ENCODE results near the gene RASD1.

Gene RASD1

DNA sequence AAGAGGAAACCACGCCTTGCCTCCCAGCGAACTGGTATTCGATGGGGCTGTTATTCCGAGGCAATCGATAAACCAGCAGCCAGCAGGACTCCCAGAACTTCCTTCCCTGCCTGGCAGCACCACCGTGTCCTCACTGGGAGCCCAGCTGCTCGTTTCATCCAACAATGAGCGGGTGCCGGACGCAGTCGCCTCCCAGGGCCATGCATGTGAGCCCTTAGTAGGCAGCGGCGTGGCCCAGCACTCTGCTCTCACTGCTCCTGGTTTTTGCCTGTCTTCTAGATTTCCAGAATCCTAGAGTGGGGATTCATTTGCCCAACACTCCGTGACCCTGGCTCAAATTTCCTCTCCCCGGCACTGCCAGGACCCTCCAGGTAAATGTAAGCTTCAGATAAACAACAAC, 29.1 kb upstream of the RASD1 start:
- no peaks in the 10 kb centered on the region for H3K4me1 ChIP-seq (ENCODE audit: control insufficient read depth in 1 of 2, insufficient read depth in 2 of 2, low read length in 2 of 2)
- H3K23ac ChIP-seq (ENCODE audit: low read length), result no peak overlapping the region
- no peaks in the 10 kb centered on the region for H3K9me3 ChIP-seq (ENCODE audit: insufficient read depth, low read depth, low read length)
- H3K79me1 ChIP-seq (ENCODE audit: low read length), result no peaks in the 10 kb centered on the region
- H3K9ac ChIP-seq (ENCODE audit: low read length), result no peak overlapping the region
- no CpG with 5 or more reads among the region's 15 CpGs for WGBS (ENCODE audit: extremely low coverage, insufficient coverage, insufficient read length)
- no peak overlapping the region for H4K91ac ChIP-seq (ENCODE audit: low read depth, low read length)
- H3K4ac ChIP-seq (ENCODE audit: low read depth, low read length), result no peak overlapping the region
- H2AK5ac ChIP-seq (ENCODE audit: low read length), result no peak overlapping the region
- no peak overlapping the region for H3K4me2 ChIP-seq (ENCODE audit: low read length)
- no peak overlapping the region for H2BK12ac ChIP-seq (ENCODE audit: low read length)
- H3K4me3 ChIP-seq (ENCODE audit: low read depth, low read length), result no peak overlapping the region
- H4K8ac ChIP-seq (ENCODE audit: low read depth, low read length), result no peak overlapping the region
- no peak overlapping the region for H2AFZ ChIP-seq (ENCODE audit: insufficient read depth, low read length, poor library complexity)
- H3K36me3 ChIP-seq (ENCODE audit: control insufficient read depth in 1 of 2, insufficient read depth in 2 of 2, low read length in 2 of 2), result no peaks in the 10 kb centered on the region
- H3K18ac ChIP-seq (ENCODE audit: low read length), result no peak overlapping the region
- H3K79me2 ChIP-seq (ENCODE audit: control insufficient read depth, insufficient read depth, low read length, poor library complexity), result no peaks in the 10 kb centered on the region
- no peak overlapping the region for H4K12ac ChIP-seq (ENCODE audit: low read depth, low read length)
- no peaks in the 10 kb centered on the region for H3K27me3 ChIP-seq (ENCODE audit: insufficient read depth, low read length)
- no peak for DNase-seq
- no peak overlapping the region for H2BK5ac ChIP-seq (ENCODE audit: low read depth, low read length, poor library complexity)
- no peak overlapping the region for H3K14ac ChIP-seq (ENCODE audit: low read length)
- no peak overlapping the region for H2BK120ac ChIP-seq (ENCODE audit: insufficient read depth, low read length, poor library complexity)
- H3K27ac ChIP-seq (ENCODE audit: low read depth, low read length), result no peak overlapping the region

DNA sequence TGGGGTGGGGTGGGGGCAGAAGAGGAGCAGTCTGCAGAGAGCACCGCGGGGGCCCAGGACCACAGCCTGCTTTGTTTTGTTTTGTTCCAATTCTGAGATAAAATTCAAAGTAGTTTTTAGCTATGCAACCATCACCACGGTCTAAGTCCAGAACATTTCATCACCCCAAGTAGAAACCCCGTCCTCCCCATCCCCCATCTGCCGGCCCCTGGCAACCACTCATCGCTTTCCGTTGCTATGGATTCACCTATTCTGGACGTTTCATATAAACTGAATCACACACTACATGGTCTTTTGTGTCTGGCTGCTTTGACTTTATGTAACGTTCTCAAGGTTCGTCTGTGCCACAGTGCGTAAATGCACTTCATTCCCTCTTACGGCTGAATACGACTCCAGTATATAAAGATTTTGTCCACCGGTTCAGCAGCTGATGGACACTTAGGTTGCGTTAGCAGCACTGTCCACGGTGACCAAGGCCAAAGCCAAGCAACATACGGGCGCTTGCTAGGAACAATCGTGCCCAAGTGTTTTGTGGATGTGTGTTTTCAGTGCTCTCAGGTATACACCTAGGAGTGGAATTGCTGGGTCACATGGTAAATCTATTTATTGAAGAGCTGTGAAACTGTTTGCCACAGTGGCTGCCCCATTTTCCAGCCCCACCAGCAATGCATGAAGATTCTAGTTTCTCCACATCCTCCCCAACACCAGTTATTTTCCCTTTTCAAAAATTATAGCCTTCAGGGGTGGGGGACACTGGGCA, 27.7 kb upstream of the RASD1 start:
- H3K18ac ChIP-seq (ENCODE audit: low read length), result no peak overlapping the region
- WGBS (ENCODE audit: extremely low coverage, insufficient coverage, insufficient read length), result no CpG with 5 or more reads among the region's 19 CpGs

DNA sequence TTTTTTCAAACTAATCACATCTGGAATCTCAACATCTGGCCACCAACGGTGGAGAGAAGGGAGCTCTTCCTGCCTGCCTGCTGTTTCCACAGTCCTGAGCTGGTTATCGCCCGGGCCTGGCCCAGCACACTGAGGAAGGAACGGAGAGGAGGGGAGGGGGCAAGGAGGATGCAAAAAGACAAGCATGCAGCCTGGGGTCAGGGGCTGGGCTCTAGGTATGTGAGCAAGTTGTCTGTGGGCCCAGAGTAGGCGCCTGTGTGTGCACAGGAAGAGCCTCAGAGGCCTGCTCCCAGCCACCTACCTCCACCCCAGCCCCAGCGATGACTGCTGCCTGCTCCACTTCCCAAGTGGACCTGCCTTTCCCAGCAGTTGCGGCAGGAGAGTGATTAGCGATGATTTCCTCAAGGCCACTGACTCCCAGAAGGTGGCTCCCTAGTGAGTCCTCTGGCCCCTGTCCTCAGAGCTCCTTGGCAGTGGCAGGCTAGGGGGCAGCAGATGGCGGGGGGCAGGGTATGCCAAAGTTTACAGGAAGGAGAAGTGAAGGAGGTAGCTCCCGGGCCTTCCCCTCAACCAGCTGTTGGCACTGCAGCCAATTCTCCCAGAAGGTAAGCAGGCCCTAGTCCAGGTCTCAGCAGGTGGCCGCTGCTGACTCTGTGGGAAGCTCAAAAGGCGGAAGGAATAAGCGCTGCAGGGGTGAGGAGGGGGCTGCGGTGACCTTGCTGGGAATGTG, 27.0 kb upstream of the RASD1 start:
- no peaks in the 10 kb centered on the region for H3K4me1 ChIP-seq (ENCODE audit: control insufficient read depth in 1 of 2, insufficient read depth in 2 of 2, low read length in 2 of 2)
- H3K23ac ChIP-seq (ENCODE audit: low read length), result no peak overlapping the region
- H3K18ac ChIP-seq (ENCODE audit: low read length), result no peak overlapping the region
- H3K27me3 ChIP-seq (ENCODE audit: insufficient read depth, low read length), result no peaks in the 10 kb centered on the region
- H3K9me3 ChIP-seq (ENCODE audit: insufficient read depth, low read depth, low read length), result no peaks in the 10 kb centered on the region
- no peak overlapping the region for H3K9ac ChIP-seq (ENCODE audit: low read length)
- WGBS (ENCODE audit: extremely low coverage, insufficient coverage, insufficient read length), result no CpG with 5 or more reads among the region's 14 CpGs
- H2BK12ac ChIP-seq (ENCODE audit: low read length), result no peak overlapping the region
- no peaks in the 10 kb centered on the region for H3K36me3 ChIP-seq (ENCODE audit: control insufficient read depth in 1 of 2, insufficient read depth in 2 of 2, low read length in 2 of 2)
- no peak overlapping the region for H4K8ac ChIP-seq (ENCODE audit: low read depth, low read length)
- H4K91ac ChIP-seq (ENCODE audit: low read depth, low read length), result no peak overlapping the region
- no peak overlapping the region for H3K4me2 ChIP-seq (ENCODE audit: low read length)
- no peaks in the 10 kb centered on the region for H3K79me1 ChIP-seq (ENCODE audit: low read length)
- no peak overlapping the region for H3K4ac ChIP-seq (ENCODE audit: low read depth, low read length)
- no peak overlapping the region for H3K14ac ChIP-seq (ENCODE audit: low read length)
- no peak overlapping the region for H2AFZ ChIP-seq (ENCODE audit: insufficient read depth, low read length, poor library complexity)
- H2AK5ac ChIP-seq (ENCODE audit: low read length), result no peak overlapping the region
- no peak overlapping the region for H2BK120ac ChIP-seq (ENCODE audit: insufficient read depth, low read length, poor library complexity)
- no peak for DNase-seq
- H4K12ac ChIP-seq (ENCODE audit: low read depth, low read length), result no peak overlapping the region
- no peak overlapping the region for H2BK5ac ChIP-seq (ENCODE audit: low read depth, low read length, poor library complexity)
- H3K4me3 ChIP-seq (ENCODE audit: low read depth, low read length), result no peak overlapping the region
- H3K27ac ChIP-seq (ENCODE audit: low read depth, low read length), result no peak overlapping the region
- no peaks in the 10 kb centered on the region for H3K79me2 ChIP-seq (ENCODE audit: control insufficient read depth, insufficient read depth, low read length, poor library complexity)

More for the DNA sequence above, 27.7 kb upstream of the RASD1 start:
- Histone ChIP-seq H2AFZ (ENCODE audit: insufficient read depth, low read length, poor library complexity) (no peak overlapping the region), H3K23ac (ENCODE audit: low read length) (no peak overlapping the region), H3K14ac (ENCODE audit: low read length) (no peak overlapping the region), H3K27ac (ENCODE audit: low read depth, low read length) (no peak overlapping the region), H3K4ac (ENCODE audit: low read depth, low read length) (no peak overlapping the region), H2AK5ac (ENCODE audit: low read length) (no peak overlapping the region), H3K9ac (ENCODE audit: low read length) (no peak overlapping the region), H3K4me3 (ENCODE audit: low read depth, low read length) (no peak overlapping the region), H3K4me2 (ENCODE audit: low read length) (no peak overlapping the region), H3K79me1 (ENCODE audit: low read length) (no peaks in the 10 kb centered on the region), H3K79me2 (ENCODE audit: control insufficient read depth, insufficient read depth, low read length, poor library complexity) (no peaks in the 10 kb centered on the region), H3K4me1 (ENCODE audit: control insufficient read depth in 1 of 2, insufficient read depth in 2 of 2, low read length in 2 of 2) (no peaks in the 10 kb centered on the region), H4K12ac (ENCODE audit: low read depth, low read length) (no peak overlapping the region), H4K91ac (ENCODE audit: low read depth, low read length) (no peak overlapping the region), H2BK5ac (ENCODE audit: low read depth, low read length, poor library complexity) (no peak overlapping the region), H2BK120ac (ENCODE audit: insufficient read depth, low read length, poor library complexity) (no peak overlapping the region), H3K36me3 (ENCODE audit: control insufficient read depth in 1 of 2, insufficient read depth in 2 of 2, low read length in 2 of 2) (no peaks in the 10 kb centered on the region), H3K9me3 (ENCODE audit: insufficient read depth, low read depth, low read length) (no peaks in the 10 kb centered on the region), H2BK12ac (ENCODE audit: low read length) (no peak overlapping the region), H4K8ac (ENCODE audit: low read depth, low read length) (no peak overlapping the region), H3K27me3 (ENCODE audit: insufficient read depth, low read length) (no peaks in the 10 kb centered on the region)
- no peak for DNase-seq

DNA sequence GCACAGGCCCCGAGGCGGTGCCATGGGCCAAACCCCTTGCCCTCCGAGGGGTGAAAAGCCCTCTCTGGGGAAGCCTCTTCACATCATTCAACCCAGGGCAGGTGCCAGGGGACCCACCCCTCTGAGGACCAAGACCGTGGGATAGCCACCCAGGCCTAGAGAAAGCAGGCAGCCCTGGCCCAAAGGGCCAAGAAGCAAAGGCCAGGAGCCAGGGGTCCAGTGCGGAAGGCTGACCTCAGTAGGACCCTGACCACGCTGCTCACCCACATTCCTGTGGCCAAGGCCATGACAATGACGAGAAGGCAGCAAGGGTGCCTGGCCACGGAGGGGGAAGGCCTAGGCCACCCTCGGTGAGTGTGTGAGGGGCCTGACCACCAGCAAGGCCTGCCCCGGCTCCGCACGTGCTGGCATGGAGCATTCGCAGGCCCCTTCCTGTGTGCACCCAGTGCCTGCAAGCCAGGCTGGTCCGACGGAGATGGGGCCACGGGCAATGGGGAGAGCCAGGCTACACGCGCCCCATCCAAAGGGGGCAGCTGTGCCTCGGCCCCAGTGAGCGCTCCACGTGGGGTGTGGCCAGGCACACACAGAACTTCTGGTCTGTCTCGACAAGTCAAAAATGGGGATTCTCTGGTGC, 24.5 kb upstream of the RASD1 start:
- no peak overlapping the region for H3K4ac ChIP-seq (ENCODE audit: low read depth, low read length)
- DNase-seq, result no peak
- H3K4me1 ChIP-seq (ENCODE audit: control insufficient read depth in 1 of 2, insufficient read depth in 2 of 2, low read length in 2 of 2), result peaks cover 0 to 3% of the 10 kb centered on the region in 2 experiments
- no peaks in the 10 kb centered on the region for H3K79me2 ChIP-seq (ENCODE audit: control insufficient read depth, insufficient read depth, low read length, poor library complexity)
- H3K36me3 ChIP-seq (ENCODE audit: control insufficient read depth in 1 of 2, insufficient read depth in 2 of 2, low read length in 2 of 2), result no peaks in the 10 kb centered on the region
- no peak overlapping the region for H2BK12ac ChIP-seq (ENCODE audit: low read length)
- H3K27ac ChIP-seq (ENCODE audit: low read depth, low read length), result no peak overlapping the region
- H3K9ac ChIP-seq (ENCODE audit: low read length), result no peak overlapping the region
- no peaks in the 10 kb centered on the region for H3K79me1 ChIP-seq (ENCODE audit: low read length)
- H4K8ac ChIP-seq (ENCODE audit: low read depth, low read length), result no peak overlapping the region
- H3K18ac ChIP-seq (ENCODE audit: low read length), result no peak overlapping the region
- H2AFZ ChIP-seq (ENCODE audit: insufficient read depth, low read length, poor library complexity), result no peak overlapping the region
- H3K14ac ChIP-seq (ENCODE audit: low read length), result no peak overlapping the region
- H2BK120ac ChIP-seq (ENCODE audit: insufficient read depth, low read length, poor library complexity), result no peak overlapping the region
- no peak overlapping the region for H3K23ac ChIP-seq (ENCODE audit: low read length)
- H4K91ac ChIP-seq (ENCODE audit: low read depth, low read length), result no peak overlapping the region
- no CpG with 5 or more reads among the region's 22 CpGs for WGBS (ENCODE audit: extremely low coverage, insufficient coverage, insufficient read length)
- H3K9me3 ChIP-seq (ENCODE audit: insufficient read depth, low read depth, low read length), result peaks cover 2% of the 10 kb centered on the region
- no peak overlapping the region for H2AK5ac ChIP-seq (ENCODE audit: low read length)
- no peak overlapping the region for H3K4me3 ChIP-seq (ENCODE audit: low read depth, low read length)
- H3K4me2 ChIP-seq (ENCODE audit: low read length), result no peak overlapping the region
- no peak overlapping the region for H2BK5ac ChIP-seq (ENCODE audit: low read depth, low read length, poor library complexity)
- H3K27me3 ChIP-seq (ENCODE audit: insufficient read depth, low read length), result no peaks in the 10 kb centered on the region
- no peak overlapping the region for H4K12ac ChIP-seq (ENCODE audit: low read depth, low read length)

All from trophoblast cell (in vitro differentiated cells and primary cell).